Activated CD4-positive, alpha-beta T cell treated with anti-CD3 and anti-CD28 coated beads, Interleukin-2, amount 50 U/mL, for 4 hours (primary cell): Measurements from ENCODE around the gene BSN.

Source experiments
- DNase-seq, 2 experiments: peaks; one replicate each; pipeline ENCODE4 v3.0.0-alpha.2; 2020

The BSN gene

GRCh38 chr3:49717959-49718857 lies 163.9 kb downstream of the BSN start:
- no peak for DNase-seq

- DNase-seq: no peak
Measured at GRCh38 chr3:49718858-49719213, 164.6 kb downstream of the BSN start.

DNA sequence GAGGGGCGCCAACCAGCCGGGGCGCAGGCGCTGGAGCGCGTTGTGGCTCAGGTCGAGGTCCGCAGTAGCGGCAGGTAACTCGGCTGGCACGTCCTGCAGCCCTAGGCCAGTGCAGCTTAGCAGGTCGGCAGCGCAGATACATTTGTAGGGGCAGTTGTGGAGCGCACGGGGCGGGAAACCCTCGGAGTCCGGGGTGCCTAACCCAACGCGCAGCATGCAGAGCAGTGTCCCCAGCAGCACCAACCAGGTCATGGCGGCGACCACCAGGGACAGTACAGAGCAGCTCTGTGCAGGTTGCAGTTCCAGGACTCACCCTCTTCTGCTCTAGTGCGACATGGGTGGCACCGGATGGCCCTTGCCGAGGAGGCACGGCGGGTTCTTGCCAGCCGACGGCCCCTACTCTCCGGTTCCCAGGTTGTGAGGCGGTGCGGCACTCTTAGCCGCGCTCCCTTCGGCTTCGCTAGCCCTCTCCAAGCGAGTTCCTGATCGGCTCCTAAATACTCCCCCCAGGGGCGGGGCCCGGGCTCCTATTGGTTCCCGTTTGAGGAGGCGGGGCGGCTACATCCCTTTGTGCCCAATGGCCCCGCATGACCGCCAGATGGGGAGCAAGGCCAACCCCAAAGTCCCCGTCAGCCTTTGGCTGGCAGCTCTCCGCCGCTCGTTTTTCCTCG lies 165.1 kb downstream of the BSN start, which contains the start of gene AMIGO3:
TSS of gene AMIGO3 (minus strand) at position 471 of the 671 bp plus-strand sequence. CDS start at position 252, 219 bp downstream.
- peak; percentile 84 to 85 for DNase-seq
